ENCODE measurements around the gene POLR2E. TPM values are rescaled to one million over a fixed set of nuclear protein-coding genes. Genes with fewer than 3 reads are reported as not detected.

Gene POLR2E
- polyA plus RNA-seq, 1 donor from 2014 or later, result 237 TPM

DNA sequence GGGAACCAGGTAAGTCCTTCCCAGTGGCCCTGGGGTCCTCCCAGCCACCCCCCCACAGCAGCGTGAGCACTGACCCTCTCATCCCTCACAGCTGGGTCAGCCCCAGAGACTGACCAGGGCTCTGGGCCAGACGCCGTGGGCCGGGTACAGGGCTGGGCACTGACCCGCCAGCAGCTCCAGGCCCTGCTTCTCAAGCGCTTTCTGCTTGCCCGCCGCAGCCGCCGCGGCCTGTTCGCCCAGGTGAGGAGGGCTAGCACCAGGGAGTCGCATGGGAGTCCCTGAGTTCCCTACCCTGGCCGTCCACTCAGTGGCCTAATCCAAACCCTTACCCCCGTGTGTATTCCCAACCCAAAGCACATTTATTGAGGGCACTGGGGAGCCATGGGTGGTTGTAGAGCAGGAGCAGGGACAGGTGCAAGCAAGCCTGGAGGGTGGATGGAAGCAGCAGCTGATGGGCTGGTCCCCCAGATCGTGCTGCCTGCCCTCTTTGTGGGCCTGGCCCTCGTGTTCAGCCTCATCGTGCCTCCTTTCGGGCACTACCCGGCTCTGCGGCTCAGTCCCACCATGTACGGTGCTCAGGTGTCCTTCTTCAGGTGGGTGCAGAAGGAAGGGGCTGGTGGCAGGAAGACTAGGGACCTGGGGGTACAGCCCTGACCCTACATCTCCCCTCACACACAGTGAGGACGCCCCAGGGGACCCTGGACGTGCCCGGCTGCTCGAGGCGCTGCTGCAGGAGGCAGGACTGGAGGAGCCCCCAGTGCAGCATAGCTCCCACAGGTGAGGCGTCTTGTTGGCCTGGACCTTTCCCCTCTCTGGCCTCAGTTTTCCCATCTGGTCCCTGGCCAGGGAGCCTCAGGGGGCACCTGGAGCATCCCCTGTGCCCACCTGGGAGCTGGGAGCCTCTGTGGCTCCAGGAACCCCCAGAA lies 40.8 kb downstream of the POLR2E start:
- no peak overlapping the region for H3K4me3 Mint-ChIP-seq
- H3K36me3 Mint-ChIP-seq, result peaks cover 4% of the 10 kb centered on the region
- no peaks in the 10 kb centered on the region for H3K27me3 Mint-ChIP-seq
- no peak overlapping the region for H3K27ac Mint-ChIP-seq
- peaks cover 13 to 18% (median 14%) of the 10 kb centered on the region in 3 donors for H3K4me1 Mint-ChIP-seq
- no peaks in the 10 kb centered on the region for H3K9me3 Mint-ChIP-seq

- Mint-ChIP-seq H3K9me3 (no peaks in the 10 kb centered on the region), H3K4me1 (peaks cover 13 to 16% (median 14%) of the 10 kb centered on the region in 3 donors), H3K36me3 (peaks cover 4% of the 10 kb centered on the region), H3K4me3 (no peak overlapping the region), H3K27ac (no peak overlapping the region), H3K27me3 (no peaks in the 10 kb centered on the region)
Observed at GRCh38 chr19:1053176-1054101, 41.7 kb downstream of the POLR2E start.

- H3K27me3 Mint-ChIP-seq, result no peaks in the 10 kb centered on the region
- H3K27ac Mint-ChIP-seq, result no peak overlapping the region
- H3K4me3 Mint-ChIP-seq, result no peak overlapping the region
- no peaks in the 10 kb centered on the region for H3K36me3 Mint-ChIP-seq
- H3K4me1 Mint-ChIP-seq, result peaks cover 4 to 8% (median 5%) of the 10 kb centered on the region in 3 donors
- no peaks in the 10 kb centered on the region for H3K9me3 Mint-ChIP-seq
Observed at GRCh38 chr19:1052349-1052975, 42.7 kb downstream of the POLR2E start.

GRCh38 chr19:1051791-1052190 lies 43.4 kb downstream of the POLR2E start:
- peaks cover 0 to 3% (median 0%) of the 10 kb centered on the region in 3 donors for H3K4me1 Mint-ChIP-seq
- no peaks in the 10 kb centered on the region for H3K36me3 Mint-ChIP-seq
- H3K4me3 Mint-ChIP-seq, result no peak overlapping the region
- peak overlapping the region in 1 of 3 donors; percentile 59 for H3K27ac Mint-ChIP-seq
- no peaks in the 10 kb centered on the region for H3K9me3 Mint-ChIP-seq
- H3K27me3 Mint-ChIP-seq, result no peaks in the 10 kb centered on the region

DNA sequence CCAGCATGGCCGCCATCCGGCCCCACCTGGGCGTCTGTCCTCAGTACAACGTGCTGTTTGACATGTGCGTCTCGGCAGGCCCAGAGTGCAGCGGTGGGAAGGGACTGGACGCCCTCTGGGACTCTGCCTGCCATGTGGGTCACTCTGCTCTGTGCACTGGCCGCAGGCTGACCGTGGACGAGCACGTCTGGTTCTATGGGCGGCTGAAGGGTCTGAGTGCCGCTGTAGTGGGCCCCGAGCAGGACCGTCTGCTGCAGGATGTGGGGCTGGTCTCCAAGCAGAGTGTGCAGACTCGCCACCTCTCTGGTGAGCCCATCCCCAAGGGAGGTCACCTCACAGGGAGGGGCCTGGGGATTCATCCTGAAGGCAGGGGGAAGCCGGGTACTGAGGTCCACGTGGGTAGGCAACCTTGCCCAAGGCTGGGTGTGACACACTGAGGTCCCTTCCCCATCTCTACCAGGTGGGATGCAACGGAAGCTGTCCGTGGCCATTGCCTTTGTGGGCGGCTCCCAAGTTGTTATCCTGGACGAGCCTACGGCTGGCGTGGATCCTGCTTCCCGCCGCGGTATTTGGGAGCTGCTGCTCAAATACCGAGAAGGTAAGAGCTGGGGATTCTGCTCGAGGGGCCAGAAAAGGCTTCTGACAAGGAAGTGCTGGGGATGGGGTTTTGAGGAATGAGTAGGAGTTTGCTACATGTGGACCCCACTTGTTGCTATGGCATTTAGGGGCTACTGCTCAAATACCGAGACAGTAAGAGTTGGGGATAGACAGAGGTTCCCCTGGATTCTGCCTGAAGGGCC lies 44.0 kb downstream of the POLR2E start:
- Mint-ChIP-seq H3K27me3 (no peaks in the 10 kb centered on the region), H3K9me3 (no peaks in the 10 kb centered on the region), H3K36me3 (no peaks in the 10 kb centered on the region), H3K4me1 (no peaks in the 10 kb centered on the region), H3K27ac (peak overlapping the region in 1 of 3 donors; percentile 59), H3K4me3 (no peak overlapping the region)

DNA sequence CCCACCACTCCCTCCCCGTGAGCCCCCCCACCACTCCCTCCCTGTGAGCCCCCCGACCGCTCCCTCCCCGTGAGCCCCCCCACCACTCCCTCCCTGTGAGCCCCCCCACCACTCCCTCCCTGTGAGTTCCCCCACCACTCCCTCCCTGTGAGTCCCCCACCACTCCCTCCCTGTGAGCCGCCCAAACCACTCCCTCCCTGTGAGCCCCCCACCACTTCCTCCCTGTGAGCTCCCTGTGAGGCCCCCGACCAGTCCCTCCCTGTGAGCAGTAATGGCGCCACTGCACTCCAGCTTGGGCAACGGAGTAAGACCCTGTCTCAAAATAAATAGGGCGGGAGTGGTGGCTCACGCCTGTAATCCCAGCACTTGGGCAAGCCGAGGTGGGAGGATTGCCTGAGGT lies 45.4 kb downstream of the POLR2E start:
- peaks cover 2 to 6% (median 3%) of the 10 kb centered on the region in 3 donors for H3K4me1 Mint-ChIP-seq
- H3K9me3 Mint-ChIP-seq, result no peaks in the 10 kb centered on the region
- peak overlapping the region in 1 of 3 donors; percentile 23 for H3K27ac Mint-ChIP-seq
- peaks cover 3% of the 10 kb centered on the region for H3K36me3 Mint-ChIP-seq
- H3K27me3 Mint-ChIP-seq, result no peaks in the 10 kb centered on the region
- H3K4me3 Mint-ChIP-seq, result no peak overlapping the region

DNA sequence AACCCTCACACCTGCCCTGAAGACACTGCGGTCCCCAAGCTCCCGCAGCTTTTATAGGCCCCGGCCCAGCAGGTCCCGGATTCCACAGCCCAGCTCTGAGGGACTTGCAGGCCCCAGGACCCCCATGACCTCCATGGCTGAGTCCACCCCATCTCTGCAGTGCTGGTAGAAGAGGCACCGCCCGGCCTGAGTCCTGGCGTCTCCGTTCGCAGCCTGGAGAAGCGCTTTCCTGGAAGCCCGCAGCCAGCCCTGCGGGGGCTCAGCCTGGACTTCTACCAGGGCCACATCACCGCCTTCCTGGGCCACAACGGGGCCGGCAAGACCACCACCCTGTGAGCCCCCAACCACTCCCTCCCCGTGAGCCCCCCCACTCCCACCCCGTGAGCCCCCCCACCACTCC lies 46.1 kb downstream of the POLR2E start:
- Mint-ChIP-seq H3K9me3 (no peaks in the 10 kb centered on the region), H3K4me3 (no peak overlapping the region), H3K27me3 (no peaks in the 10 kb centered on the region), H3K36me3 (peaks cover 3% of the 10 kb centered on the region), H3K27ac (no peak overlapping the region), H3K4me1 (peaks cover 2 to 6% (median 3%) of the 10 kb centered on the region in 3 donors)

DNA sequence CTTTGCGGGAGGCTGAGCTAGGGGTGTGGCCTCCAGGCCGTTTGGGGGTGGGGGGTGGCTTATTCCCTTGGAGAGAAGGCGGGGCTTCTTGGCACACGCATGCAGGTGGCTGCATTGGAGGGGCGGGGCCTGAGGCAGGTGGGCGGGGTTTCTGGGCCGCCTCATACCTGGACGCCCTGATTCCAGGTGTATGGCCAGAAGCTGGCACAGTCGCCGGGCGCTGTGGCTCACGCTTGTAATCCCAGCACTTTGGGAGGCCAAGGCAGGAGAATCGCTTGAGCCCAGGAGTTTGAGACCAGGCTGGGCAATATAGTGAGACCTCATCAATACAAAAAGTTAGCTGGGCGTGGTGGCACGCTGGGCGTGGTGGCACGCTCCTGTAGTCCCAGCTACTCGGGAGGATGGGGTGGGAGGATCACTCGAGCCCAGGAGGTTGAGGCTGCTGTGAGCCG lies 47.5 kb downstream of the POLR2E start:
- Mint-ChIP-seq H3K9me3 (no peaks in the 10 kb centered on the region), H3K4me1 (peaks cover 2 to 6% (median 3%) of the 10 kb centered on the region in 3 donors), H3K27ac (no peak overlapping the region), H3K36me3 (peaks cover 3% of the 10 kb centered on the region), H3K27me3 (no peaks in the 10 kb centered on the region), H3K4me3 (no peak overlapping the region)

GRCh38 chr19:1046836-1047695 lies 48.1 kb downstream of the POLR2E start:
- peak overlapping the region in 1 of 4 donors; percentile 32 for H3K4me3 Mint-ChIP-seq
- H3K27ac Mint-ChIP-seq, result no peak overlapping the region
- H3K4me1 Mint-ChIP-seq, result peaks cover 2 to 6% (median 3%) of the 10 kb centered on the region in 3 donors
- H3K27me3 Mint-ChIP-seq, result no peaks in the 10 kb centered on the region
- no peaks in the 10 kb centered on the region for H3K9me3 Mint-ChIP-seq
- H3K36me3 Mint-ChIP-seq, result peaks cover 3% of the 10 kb centered on the region

- no peaks in the 10 kb centered on the region for H3K27me3 Mint-ChIP-seq
Observed at GRCh38 chr19:1046117-1046626, 49.0 kb downstream of the POLR2E start.

DNA sequence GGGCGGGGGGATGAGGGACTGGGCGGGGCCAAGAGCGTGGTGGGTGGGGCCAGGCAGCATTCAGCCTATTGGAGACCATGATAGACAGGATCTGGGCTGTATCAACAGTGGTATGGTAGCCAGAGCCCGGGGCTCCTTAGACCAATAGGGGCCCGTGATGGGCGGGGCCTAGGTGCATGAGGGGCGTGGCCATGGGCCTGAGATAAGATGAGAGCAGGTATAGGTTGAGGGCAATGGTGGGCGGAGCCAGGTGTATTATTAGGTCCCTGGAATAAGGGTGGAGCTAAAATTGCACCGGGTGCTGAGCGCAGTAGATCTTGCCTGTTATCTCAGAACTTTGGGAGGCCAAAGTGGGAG lies 50.0 kb downstream of the POLR2E start:
- Mint-ChIP-seq H3K27me3 (no peaks in the 10 kb centered on the region), H3K4me1 (peaks cover 6 to 14% (median 6%) of the 10 kb centered on the region in 3 donors), H3K27ac (peak overlapping the region in 2 of 3 donors; percentile 46 to 53), H3K36me3 (peaks cover 3% of the 10 kb centered on the region), H3K9me3 (no peaks in the 10 kb centered on the region), H3K4me3 (peak overlapping the region in 2 of 4 donors; percentile 17 to 67)

More at GRCh38 chr19:1046117-1046626, 49.0 kb downstream of the POLR2E start:
- Mint-ChIP-seq H3K36me3 (peaks cover 3% of the 10 kb centered on the region), H3K9me3 (no peaks in the 10 kb centered on the region), H3K4me1 (peaks cover 3 to 7% (median 3%) of the 10 kb centered on the region in 3 donors), H3K4me3 (no peak overlapping the region), H3K27ac (peak overlapping the region in 2 of 3 donors; percentile 46 to 76)

GRCh38 chr19:1042689-1043511 lies 52.3 kb downstream of the POLR2E start:
- Mint-ChIP-seq H3K27ac (no peak overlapping the region), H3K9me3 (peaks cover 0 to 2% (median 0%) of the 10 kb centered on the region in 3 donors), H3K36me3 (peaks cover 3% of the 10 kb centered on the region), H3K4me1 (peaks cover 19 to 32% (median 21%) of the 10 kb centered on the region in 3 donors), H3K27me3 (no peaks in the 10 kb centered on the region), H3K4me3 (peak overlapping the region in 2 of 4 donors; percentile 17 to 74)

All from IgD-negative memory B cell (primary cell).